ENCODE measurements around the gene MTX3. TPM values are rescaled to one million over a fixed set of nuclear protein-coding genes. Genes with fewer than 3 reads are reported as not detected.

The MTX3 gene
- polyA plus RNA-seq, 1 of the 3 experiments (the other 2 are of a cell fraction), result 6.8 TPM

DNA sequence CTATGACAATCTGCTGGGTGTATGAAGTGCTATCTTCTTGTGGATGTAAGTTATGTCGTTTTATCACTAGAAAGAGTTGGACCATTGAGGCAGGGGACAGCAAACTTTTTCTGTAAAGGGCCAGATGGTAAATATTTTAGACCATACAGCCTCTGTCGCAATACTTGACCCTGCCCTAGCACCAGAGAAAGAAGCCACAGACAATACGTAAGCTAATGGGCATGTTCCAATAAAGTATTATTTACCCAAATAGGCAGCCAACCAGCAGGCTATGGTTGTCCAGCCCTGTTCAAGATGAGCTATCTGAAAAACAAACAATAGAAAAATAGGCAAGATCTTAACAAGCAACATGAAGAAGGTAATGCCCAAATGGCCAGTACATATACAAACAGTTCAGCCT lies 36.4 kb downstream of the MTX3 start:
- Histone ChIP-seq H3K9me2 (no peaks in the 10 kb centered on the region), H3K27me3 (ENCODE audit: insufficient read depth) (no peaks in the 10 kb centered on the region), H4K20me1 (ENCODE audit: insufficient read depth) (no peaks in the 10 kb centered on the region), H3K4me2 (no peak overlapping the region), H3K9ac (no peak overlapping the region), H3K27ac (ENCODE audit: low read depth in 2 of 2, low read length in 1 of 2) (no peak overlapping the region), H3F3A (replicated peaks; ENCODE audit: insufficient read depth) (no peaks in the 10 kb centered on the region), H3K79me2 (ENCODE audit: insufficient read depth) (no peaks in the 10 kb centered on the region), H3K4me1 (ENCODE audit: control insufficient read depth in 1 of 2, insufficient read depth in 2 of 2, low read depth in 1 of 2, low read length in 1 of 2) (no peaks in the 10 kb centered on the region; a peak in 1 of 4 replicates), H3K4me3 (ENCODE audit: low read depth in 2 of 2, low read length in 1 of 2) (no peak overlapping the region), H2AFZ (ENCODE audit: low read depth) (no peak overlapping the region), H3K36me3 (replicated peaks in 1 of 2; ENCODE audit: control insufficient read depth in 1 of 2, insufficient read depth in 2 of 2, low read length in 1 of 2) (no peaks in the 10 kb centered on the region), H3K9me3 (no peaks in the 10 kb centered on the region)
- TF ChIP-seq REST (IDR thresholded peaks at IDR 0.05; ENCODE audit: low read depth, low read length) (no peak), CTCF (IDR thresholded peaks at IDR 0.05) (no peak), FOSL2 (IDR thresholded peaks at IDR 0.05; ENCODE audit: borderline replicate concordance, low read depth) (no peak), MEF2A (IDR thresholded peaks at IDR 0.05; ENCODE audit: borderline replicate concordance, low read depth) (no peak), CHD2 (IDR thresholded peaks at IDR 0.05; ENCODE audit: low read length, partially characterized antibody) (no peak), EZH2phosphoT487 (IDR thresholded peaks at IDR 0.05; ENCODE audit: borderline replicate concordance, low read depth) (no peak), TAF1 (IDR thresholded peaks at IDR 0.05; ENCODE audit: borderline replicate concordance, low read depth, low read length) (no peak), ELF1 (IDR thresholded peaks at IDR 0.05) (no peak)
- TF ChIP-seq, protein P1, sequence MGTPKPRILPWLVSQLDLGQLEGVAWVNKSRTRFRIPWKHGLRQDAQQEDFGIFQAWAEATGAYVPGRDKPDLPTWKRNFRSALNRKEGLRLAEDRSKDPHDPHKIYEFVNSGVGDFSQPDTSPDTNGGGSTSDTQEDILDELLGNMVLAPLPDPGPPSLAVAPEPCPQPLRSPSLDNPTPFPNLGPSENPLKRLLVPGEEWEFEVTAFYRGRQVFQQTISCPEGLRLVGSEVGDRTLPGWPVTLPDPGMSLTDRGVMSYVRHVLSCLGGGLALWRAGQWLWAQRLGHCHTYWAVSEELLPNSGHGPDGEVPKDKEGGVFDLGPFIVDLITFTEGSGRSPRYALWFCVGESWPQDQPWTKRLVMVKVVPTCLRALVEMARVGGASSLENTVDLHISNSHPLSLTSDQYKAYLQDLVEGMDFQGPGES (IDR thresholded peaks at IDR 0.05; ENCODE audit: low read depth, low read length), result no peak
- TF ChIP-seq, protein P2, sequence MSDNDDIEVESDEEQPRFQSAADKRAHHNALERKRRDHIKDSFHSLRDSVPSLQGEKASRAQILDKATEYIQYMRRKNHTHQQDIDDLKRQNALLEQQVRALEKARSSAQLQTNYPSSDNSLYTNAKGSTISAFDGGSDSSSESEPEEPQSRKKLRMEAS (IDR thresholded peaks at IDR 0.05; ENCODE audit: low read depth), result no peak
- POLR2A ChIA-PET, result no interaction called here
- DNase-seq, result no peak
- CTCF ChIA-PET, result no interaction called here
- 67% methylated on average over 3 of the region's 3 CpGs for WGBS (ENCODE audit: low lambda C conversion rate)

Measured in SK-N-SH (cell line).